Superior temporal gyrus (tissue), 1 donor: Measurements from ENCODE around the gene TNS3.
"Not testable (repeated sequence)": the region's sequence is repeated elsewhere in the genome, so short reads cannot be mapped to it uniquely, and the experiment has no call there.

ENCODE experiments used
- DNase-seq: peaks from one replicate; pipeline ENCODE4 v3.0.0-alpha.2; 2016; ENCODE audit errors: extremely low spot score

The TNS3 gene

GRCh38 chr7:47561715-47562446 lies 20.0 kb downstream of the TNS3 start:
- no peak for DNase-seq

GRCh38 chr7:47559306-47560220 lies 22.3 kb downstream of the TNS3 start:
- DNase-seq, result no peak

DNA sequence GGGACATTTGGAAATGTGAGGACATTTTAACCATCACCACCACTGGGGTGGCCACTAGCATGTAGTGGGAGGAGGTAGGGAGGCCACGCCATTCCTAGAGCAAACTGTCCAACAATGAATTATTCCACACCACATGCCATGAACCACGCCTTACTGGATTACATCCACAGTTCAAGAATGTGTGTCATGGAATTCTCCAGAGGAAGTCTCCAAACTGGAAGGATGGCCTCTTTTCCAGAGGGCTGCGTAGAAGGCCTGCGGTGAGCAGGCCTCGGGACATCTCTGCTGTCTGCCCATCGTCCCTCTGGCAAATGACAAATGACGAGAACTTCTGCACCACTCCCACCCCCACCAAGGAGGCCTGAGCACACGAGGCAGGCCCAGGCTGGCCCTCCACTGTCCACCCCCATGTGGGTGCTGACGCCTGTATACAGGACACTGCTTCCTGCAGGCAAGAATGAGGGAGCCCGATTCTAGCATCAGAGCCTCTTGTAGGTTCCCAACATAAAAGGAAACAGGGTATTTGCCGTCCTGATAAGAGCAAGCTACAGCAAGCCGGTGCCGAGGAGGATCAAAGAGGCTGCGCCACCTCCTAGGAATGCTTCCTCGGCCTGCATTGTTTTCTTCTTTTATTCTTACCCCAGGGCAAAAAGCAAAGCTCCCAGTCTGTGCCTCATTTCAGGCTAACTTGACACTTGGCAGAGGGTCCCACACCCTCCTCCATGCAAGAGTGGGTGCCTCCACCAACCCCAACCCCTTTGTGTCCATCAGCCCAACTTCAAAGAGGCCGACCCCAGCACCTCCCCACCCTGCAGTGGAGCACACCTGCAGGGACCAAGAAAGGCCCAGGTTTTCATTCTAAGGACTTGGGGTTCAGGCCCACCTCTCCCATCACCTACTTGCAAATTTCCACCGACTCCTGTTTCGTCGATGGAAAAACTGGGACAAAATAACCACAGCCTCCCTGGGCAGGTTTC lies 23.9 kb downstream of the TNS3 start:
- no peak for DNase-seq

GRCh38 chr7:47557317-47557693 lies 24.6 kb downstream of the TNS3 start:
- no peak for DNase-seq

GRCh38 chr7:47556511-47557180 lies 25.3 kb downstream of the TNS3 start:
- DNase-seq, result no peak

DNA sequence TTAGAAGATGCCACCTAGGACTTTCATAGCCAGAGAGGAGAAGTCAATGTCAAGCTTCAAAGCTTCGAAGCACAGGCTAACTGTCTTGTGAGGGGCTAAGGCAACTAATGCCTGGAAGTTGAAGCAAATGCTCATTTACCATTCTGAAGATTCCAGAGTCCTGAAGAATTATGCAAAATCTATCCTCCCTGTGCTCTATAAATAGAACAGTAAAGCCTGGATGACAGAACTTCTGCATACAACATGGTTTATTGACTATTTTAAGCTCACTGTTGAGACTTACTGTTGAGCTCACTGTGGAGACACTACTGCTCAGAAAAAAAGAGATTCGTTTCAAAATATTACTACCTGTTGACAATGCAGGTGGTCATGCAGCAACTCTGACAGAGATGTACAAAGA lies 28.6 kb downstream of the TNS3 start:
- DNase-seq, result no peak

- no peak for DNase-seq
These were observed 29.3 kb downstream of the TNS3 start for GRCh38 chr7:47552621-47553020.

GRCh38 chr7:47551668-47552440 lies 30.1 kb downstream of the TNS3 start:
- no peak for DNase-seq

DNA sequence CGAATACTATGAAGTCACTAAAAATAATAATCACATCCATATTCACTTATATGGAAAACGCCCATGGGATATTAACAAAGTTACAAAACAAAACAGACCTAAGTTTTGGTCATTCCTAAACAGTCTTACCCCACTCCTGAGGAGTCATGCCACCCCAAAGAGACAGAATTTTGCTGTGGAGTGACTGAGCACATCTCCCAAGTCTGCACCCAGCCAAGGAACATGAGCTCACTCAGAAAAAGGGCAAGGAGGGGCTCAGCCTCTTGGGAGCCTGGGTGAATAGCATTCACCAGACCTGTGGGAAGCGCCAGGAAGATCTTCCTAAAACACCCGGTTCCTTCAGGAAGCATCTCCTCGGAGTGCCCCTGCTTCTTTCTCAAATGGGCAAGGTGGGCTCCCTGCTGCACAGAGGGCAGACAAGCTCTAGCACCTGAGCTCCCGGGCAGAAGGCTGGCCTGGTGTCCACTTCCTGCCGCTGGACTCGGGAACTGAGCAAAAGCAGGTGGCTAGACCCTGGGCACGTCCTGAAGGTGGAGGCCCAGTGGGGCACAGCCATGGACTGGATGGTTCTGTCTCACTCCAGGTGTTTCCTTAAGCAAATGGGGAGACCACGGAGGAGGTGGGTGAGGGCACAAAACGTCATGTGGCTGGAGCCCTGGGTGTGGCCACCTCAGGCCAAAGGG lies 31.0 kb downstream of the TNS3 start:
- no peak for DNase-seq

GRCh38 chr7:47549916-47550315 lies 32.0 kb downstream of the TNS3 start:
- no peak for DNase-seq

DNA sequence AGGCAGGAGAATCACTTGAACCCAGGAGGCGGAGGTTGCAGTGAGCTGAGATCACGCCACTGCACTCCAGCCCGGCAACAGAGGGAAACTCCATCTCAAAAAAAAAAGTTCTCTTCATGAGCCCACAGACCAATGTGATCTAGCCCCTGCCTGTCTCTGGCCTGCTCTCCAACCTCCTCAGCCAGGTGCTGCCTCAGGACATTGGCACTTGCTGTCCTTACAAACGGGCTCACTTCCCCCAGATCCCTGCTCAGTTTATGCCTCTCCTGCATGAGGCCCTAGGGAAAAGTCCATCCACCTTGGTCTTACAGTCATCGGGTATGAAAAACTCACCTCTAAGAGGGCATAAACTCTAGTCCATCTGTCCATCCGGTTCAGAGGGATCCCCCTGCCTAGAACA lies 32.5 kb downstream of the TNS3 start:
- DNase-seq, result no peak

- DNase-seq, result no peak
These were observed 33.4 kb downstream of the TNS3 start for GRCh38 chr7:47548546-47548945.

GRCh38 chr7:47546733-47547494 lies 35.0 kb downstream of the TNS3 start:
- DNase-seq, result no peak

- no peak for DNase-seq
These were observed 35.7 kb downstream of the TNS3 start for GRCh38 chr7:47546171-47546570.

DNA sequence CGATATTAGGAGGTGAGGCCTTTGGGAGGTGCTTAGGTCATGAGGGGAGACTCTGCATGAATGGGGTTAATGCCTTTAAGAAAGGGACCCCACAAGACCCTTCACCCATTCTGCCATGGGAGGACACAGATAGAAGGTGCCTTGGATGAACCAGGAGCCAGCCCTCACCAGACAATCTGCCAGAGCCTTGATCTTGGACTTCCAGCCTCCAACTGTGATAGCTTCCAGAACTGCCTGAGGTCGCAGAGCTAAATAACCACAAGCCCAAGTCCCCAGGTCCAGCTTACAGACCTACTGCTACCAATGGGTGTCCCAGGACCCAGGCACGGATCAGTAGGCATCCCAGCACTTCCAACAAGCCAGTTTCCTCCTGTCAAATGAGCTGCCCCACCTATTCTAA lies 37.5 kb downstream of the TNS3 start:
- no peak for DNase-seq

DNA sequence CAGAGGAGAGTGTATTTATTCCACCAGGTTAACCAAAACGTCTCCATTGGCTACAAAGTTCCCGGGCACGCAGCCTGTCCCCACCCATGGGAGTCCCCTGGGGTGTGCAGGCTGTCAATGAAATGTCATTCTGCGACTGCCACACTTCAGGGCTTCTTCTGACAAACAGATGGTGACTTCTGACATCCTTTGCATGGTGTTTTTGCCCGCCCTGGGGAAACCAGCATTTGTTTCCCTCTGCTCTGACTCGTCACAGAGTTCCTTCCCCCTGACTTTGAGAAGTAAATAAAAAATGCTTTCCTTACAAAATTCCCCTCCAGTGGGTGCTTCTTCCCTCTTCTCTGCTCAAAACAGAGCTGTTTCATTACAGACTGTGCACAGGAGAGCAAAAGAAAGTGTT lies 38.2 kb downstream of the TNS3 start:
- DNase-seq, result no peak

DNA sequence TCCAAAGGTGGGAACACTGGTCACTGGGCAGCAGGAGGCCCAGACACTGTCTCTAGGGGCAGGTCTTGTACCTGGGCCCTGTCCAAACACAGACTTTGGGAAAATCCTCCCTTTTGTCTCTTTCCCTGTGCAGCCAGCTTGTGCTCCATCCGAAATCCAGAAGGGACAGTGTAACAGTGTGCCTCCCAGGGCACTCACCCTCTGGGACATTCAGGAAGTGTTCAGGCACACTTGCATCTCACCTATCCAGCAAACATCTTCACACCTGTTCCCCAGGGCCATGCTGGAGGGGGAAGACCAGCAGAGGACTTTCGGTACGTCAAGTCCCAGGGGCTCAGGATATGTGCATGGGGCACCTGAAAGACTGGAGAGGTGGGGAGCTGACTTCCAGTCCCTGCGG lies 38.9 kb downstream of the TNS3 start:
- DNase-seq, result no peak

DNA sequence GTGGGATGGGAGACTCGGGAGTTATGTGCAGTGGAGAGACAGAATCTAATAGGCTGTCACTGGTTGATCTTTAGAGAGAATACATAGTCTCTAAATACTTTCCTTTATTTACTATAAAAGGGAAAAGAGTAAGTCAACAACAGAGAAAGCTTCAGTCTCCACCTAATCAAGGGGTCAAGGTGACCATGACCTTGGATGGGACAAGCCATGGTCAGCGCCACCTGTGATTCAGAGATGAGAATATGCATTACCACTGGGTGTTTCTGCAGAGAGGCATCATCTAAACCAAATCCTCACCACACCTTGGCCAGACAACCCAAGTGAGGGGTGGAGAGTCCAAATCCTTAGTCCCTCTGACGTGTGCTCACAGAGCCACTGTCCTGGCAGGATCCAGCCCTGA lies 39.9 kb downstream of the TNS3 start:
- DNase-seq, result no peak

DNA sequence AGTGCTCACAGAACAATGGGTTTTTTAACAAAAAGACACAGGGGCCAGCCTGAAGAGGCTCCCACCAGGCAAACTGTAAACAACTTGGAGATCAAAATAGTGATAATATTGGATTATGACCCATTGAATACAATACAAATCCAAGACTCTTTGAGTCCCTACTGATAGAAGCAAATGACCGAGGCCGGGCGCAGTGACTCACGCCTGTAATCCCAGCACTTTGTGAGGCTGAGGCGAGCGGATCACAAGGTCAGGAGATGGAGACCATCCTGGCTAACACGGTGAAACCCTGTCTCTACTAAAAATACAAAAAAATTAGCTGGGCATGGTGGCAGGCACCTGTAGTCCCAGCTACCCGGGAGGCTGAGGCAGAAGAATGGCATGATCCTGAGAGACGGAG lies 40.4 kb downstream of the TNS3 start:
- DNase-seq, result not testable (repeated sequence)
